Left lung (tissue), 10 donors: ENCODE results near the gene YJEFN3. TPM values are rescaled to one million over a fixed set of nuclear protein-coding genes. Genes with fewer than 3 reads are reported as not detected.

ENCODE experiments used
- ATAC-seq: fragments of 200-7000 bp; cut with Tn5 transposase; one replicate; pipeline ENCODE4 v1.9.1; 2020; ENCODE audit warnings: moderate library complexity
- DNase-seq, 4 donors: peaks; one replicate each; pipeline ENCODE4 v3.0.0-alpha.2; 2013 to 2020
- H3K27ac ChIP-seq, 2 donors: fragments of 200-600 bp; sonication (generic) in 1 of 2; one replicate each; pipeline versions ENCODE4 v1.5.0 to v1.8.0; 2020 to 2021
- H3K27me3 ChIP-seq, 2 donors: fragments of 200-600 bp; sonication (generic) in 1 of 2; one replicate each; pipeline versions ENCODE4 v1.5.0 to v1.8.0; 2020 to 2021
- H3K36me3 ChIP-seq, 2 donors: fragments of 200-600 bp; sonication (generic) in 1 of 2; one replicate each; pipeline versions ENCODE4 v1.5.0 to v1.8.0; 2020 to 2021
- H3K4me1 ChIP-seq, 2 donors: fragments of 200-600 bp; one replicate each; pipeline ENCODE4 v1.8.0; 2021
- H3K4me3 ChIP-seq, 2 donors: fragments of 200-600 bp; sonication (generic) in 1 of 2; one replicate each; pipeline versions ENCODE4 v1.5.0 to v1.8.0; 2020 to 2021; ENCODE audit warnings: mild to moderate bottlenecking in 1 of 2
- H3K9me3 ChIP-seq, 2 donors: fragments of 200-600 bp; sonication (generic) in 1 of 2; one replicate each; pipeline versions ENCODE4 v1.5.0 to v1.8.0; 2020 to 2021
- CTCF ChIP-seq, 2 donors: fragments of 200-600 bp; sonication (generic) in 1 of 2; IDR thresholded peaks; one replicate each; pipeline versions ENCODE4 v1.5.0 to v1.8.0; 2021; ENCODE audit warnings: antibody characterized with exemption in 2 of 2
- intact Hi-C, 2 donors: fragments of 100-400 bp; cut with DNase I; formaldehyde crosslinking; loops; one replicate each; pipeline versions ENCODE4 v1.11.2 to v1.14.2; 2022
- polyA plus RNA-seq, 6 donors: library from polyadenylated mRNA; unstranded; fragments of 120-200 nt; gene quantifications; one replicate each; pipeline ENCODE4 v1.2.1, GENCODE V29; 2013; ENCODE audit not compliant: insufficient read length in 6 of 6
- total RNA-seq, 2 donors: library from RNA; stranded (reverse); fragmentation: NEBNext Ultra II Directional; extraction: Animal tissue kit (Norgen Biotek cat#: 25700); gene quantifications; one replicate each; pipeline ENCODE4 v1.2.1, GENCODE V29; 2021
- donor health status: DM: no; HTN: yes; CAD: no.
- donor health status: DM: no; HTN: no; CAD: no.

The YJEFN3 gene
- total and polyA plus RNA-seq, 8 donors, result 2.7 to 13.6 (median 11.0) TPM

- intact Hi-C loops, result no loop called here
- H3K4me3 ChIP-seq, result no peak overlapping the region
- H3K9me3 ChIP-seq, result no peaks in the 10 kb centered on the region
- peaks cover 0 to 71% of the 10 kb centered on the region in 2 donors for H3K36me3 ChIP-seq
- no peaks in the 10 kb centered on the region for H3K27me3 ChIP-seq
- no peak overlapping the region for H3K27ac ChIP-seq
- H3K4me1 ChIP-seq, result no peaks in the 10 kb centered on the region
- DNase-seq (no peak), ATAC-seq (no peak)
- TF ChIP-seq CTCF (IDR thresholded peaks at IDR 0.05), result no peak
Measured at GRCh38 chr19:19525611-19526380, 2.9 kb upstream of the YJEFN3 start.

DNA sequence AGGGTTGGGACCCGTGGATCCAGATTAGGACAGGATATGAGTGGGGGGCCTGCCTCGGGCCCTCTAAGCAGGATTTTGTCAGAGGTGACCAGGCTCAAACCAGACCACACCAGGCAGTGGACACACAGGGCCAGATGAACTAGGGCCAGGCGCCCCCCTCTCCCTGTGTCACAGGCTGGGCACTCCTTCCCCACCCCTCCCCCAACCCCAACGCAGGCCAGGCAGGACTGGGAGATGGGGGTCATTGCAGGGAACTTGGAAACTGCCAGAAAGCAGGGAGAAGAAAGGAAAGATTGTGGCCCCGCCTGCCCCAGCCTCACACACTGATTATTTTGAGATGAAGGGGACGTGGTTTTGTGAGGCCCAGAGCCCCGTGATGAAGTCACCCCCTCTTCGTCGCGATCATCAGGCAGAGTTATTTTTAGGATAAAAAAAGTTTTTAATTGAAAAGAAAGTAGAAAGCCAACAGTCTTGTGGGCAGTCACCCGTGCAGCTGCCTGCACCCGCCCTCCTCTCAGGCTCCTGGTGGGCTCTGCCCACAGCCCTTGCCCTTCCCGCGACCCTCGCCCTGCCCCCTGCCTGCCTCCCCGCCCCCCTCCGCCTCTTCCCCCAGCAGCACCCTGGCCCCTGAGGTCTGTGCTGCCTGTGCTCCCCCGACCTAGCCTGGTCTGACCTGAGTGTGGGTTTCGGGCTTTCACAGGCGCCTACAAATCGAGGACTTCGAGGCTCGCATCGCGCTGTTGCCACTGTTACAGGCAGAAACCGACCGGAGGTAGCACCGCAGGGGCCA lies 1.9 kb upstream of the YJEFN3 start:
- H3K27ac ChIP-seq, result no peak overlapping the region
- intact Hi-C loops, result no loop called here
- H3K27me3 ChIP-seq, result no peaks in the 10 kb centered on the region
- no peak for DNase-seq
- H3K4me1 ChIP-seq, result no peaks in the 10 kb centered on the region
- no peaks in the 10 kb centered on the region for H3K9me3 ChIP-seq
- no peak for TF ChIP-seq CTCF (IDR thresholded peaks at IDR 0.05)
- H3K4me3 ChIP-seq, result no peak overlapping the region
- peaks cover 0 to 62% of the 10 kb centered on the region in 2 donors for H3K36me3 ChIP-seq
- no peak for ATAC-seq

GRCh38 chr19:19527371-19527656 lies 1.4 kb upstream of the YJEFN3 start:
- TF ChIP-seq CTCF (IDR thresholded peaks at IDR 0.05), result no peak
- Histone ChIP-seq H3K4me3 (no peak overlapping the region), H3K27ac (no peak overlapping the region), H3K27me3 (no peaks in the 10 kb centered on the region), H3K9me3 (no peaks in the 10 kb centered on the region), H3K4me1 (peaks cover 0 to 4% of the 10 kb centered on the region in 2 donors), H3K36me3 (peaks cover 0 to 62% of the 10 kb centered on the region in 2 donors)
- DNase-seq, result no peak
- ATAC-seq, result no peak
- intact Hi-C loops, result no loop called here

DNA sequence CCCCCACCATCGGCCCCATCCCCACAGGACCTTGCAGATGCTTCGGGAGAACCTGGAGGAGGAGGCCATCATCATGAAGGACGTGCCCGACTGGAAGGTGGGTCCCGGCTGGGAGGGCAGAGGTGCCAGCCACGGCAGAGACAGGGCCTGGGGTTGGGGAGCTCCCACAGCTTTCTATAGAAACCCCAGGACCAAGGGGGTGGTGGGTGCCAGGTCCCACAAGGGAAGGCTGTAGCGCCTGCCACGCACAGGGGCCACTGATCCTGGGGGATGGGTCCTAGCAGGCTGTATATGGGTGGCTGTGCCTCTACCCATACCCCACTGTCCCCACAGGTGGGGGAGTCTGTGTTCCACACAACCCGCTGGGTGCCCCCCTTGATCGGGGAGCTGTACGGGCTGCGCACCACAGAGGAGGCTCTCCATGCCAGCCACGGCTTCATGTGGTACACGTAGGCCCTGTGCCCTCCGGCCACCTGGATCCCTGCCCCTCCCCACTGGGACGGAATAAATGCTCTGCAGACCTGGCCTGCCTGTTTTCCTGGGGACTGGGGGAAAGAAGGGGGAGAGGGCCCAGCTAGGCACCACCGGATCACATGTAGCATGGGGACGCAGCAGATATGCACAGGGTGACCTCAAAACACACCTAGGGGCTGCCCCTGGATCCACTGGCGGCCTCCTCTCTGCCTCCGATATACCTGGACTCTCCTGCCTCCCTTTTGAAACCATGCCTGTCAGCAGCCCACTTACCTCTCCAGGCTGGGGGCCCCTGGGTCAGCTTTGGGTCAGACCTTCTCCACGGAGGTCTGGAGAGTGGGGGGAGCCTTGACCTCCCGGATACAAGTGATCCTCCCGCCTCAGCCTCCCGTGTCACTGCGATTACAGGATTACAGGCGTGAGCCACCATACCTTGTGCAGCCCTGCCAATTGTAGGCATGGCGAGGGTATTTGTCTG lies 761 bp upstream of the YJEFN3 start:
- no peaks in the 10 kb centered on the region for H3K27me3 ChIP-seq
- TF ChIP-seq CTCF (IDR thresholded peaks at IDR 0.05), result no peak
- peaks cover 0 to 9% of the 10 kb centered on the region in 2 donors for H3K4me1 ChIP-seq
- no peak overlapping the region for H3K4me3 ChIP-seq
- H3K27ac ChIP-seq, result no peak overlapping the region
- peaks cover 0 to 62% of the 10 kb centered on the region in 2 donors for H3K36me3 ChIP-seq
- ATAC-seq (no peak), DNase-seq (no peak)
- intact Hi-C loops, result no loop called here
- no peaks in the 10 kb centered on the region for H3K9me3 ChIP-seq
